HEK293 (cell line): ENCODE data around the gene CBFA2T2.

Experiments used
- GLI2 ChIP-seq: fragments of 450-650 bp; formaldehyde crosslinking; IDR thresholded peaks from 2 replicates; pipeline ENCODE4; 2017; ENCODE audit warnings: missing biosample characterization, missing genetic modification characterization, low read depth, borderline replicate concordance
- KLF7 ChIP-seq: fragments of 450-650 bp; formaldehyde crosslinking; IDR thresholded peaks from 2 replicates; pipeline ENCODE4 v1.5.1; 2016; ENCODE audit warnings: missing biosample characterization, missing genetic modification characterization, borderline replicate concordance
- ZBTB7A ChIP-seq: fragments of 450-650 bp; formaldehyde crosslinking; IDR thresholded peaks from 2 replicates; pipeline ENCODE4 v1.5.1; 2016; ENCODE audit warnings: low read depth, missing biosample characterization, missing genetic modification characterization
- ZBTB8A ChIP-seq: fragments of 450-650 bp; formaldehyde crosslinking; IDR thresholded peaks from 2 replicates; pipeline ENCODE4 v1.5.1; 2016; ENCODE audit warnings: missing biosample characterization, missing genetic modification characterization
- ZEB2 ChIP-seq: fragments of 450-650 bp; formaldehyde crosslinking; IDR thresholded peaks from 2 replicates; pipeline ENCODE4 v1.5.1; 2016; ENCODE audit warnings: missing biosample characterization, missing genetic modification characterization
- ZNF10 ChIP-seq: fragments of 450-650 bp; formaldehyde crosslinking; IDR thresholded peaks from 2 replicates; pipeline ENCODE4 v1.5.1; 2017; ENCODE audit warnings: missing biosample characterization, missing genetic modification characterization
- ZNF138 ChIP-seq: fragments of 450-650 bp; formaldehyde crosslinking; IDR thresholded peaks from 2 replicates; pipeline ENCODE4 v1.5.1; 2016; ENCODE audit warnings: missing biosample characterization, missing genetic modification characterization, borderline replicate concordance
- ZNF140 ChIP-seq: fragments of 450-650 bp; formaldehyde crosslinking; IDR thresholded peaks from 2 replicates; pipeline ENCODE4 v1.5.1; 2016; ENCODE audit warnings: missing biosample characterization, missing genetic modification characterization
- ZNF169 ChIP-seq: fragments of 450-650 bp; formaldehyde crosslinking; IDR thresholded peaks from 2 replicates; pipeline ENCODE4 v1.5.1; 2016; ENCODE audit warnings: missing biosample characterization, missing genetic modification characterization
- ZNF184 ChIP-seq: fragments of 450-650 bp; IDR thresholded peaks from 2 replicates; pipeline ENCODE4 v1.5.1; 2018; ENCODE audit warnings: missing biosample characterization, mild to moderate bottlenecking, missing genetic modification characterization
- ZNF341 ChIP-seq: fragments of 450-650 bp; formaldehyde crosslinking; IDR thresholded peaks from 2 replicates; pipeline ENCODE4; 2016; ENCODE audit warnings: low read depth, missing biosample characterization, missing genetic modification characterization
- ZNF354C ChIP-seq: fragments of 450-650 bp; formaldehyde crosslinking; IDR thresholded peaks from 2 replicates; pipeline ENCODE4 v1.5.1; 2016; ENCODE audit warnings: missing biosample characterization, missing genetic modification characterization, low read depth, borderline replicate concordance
- ZNF529 ChIP-seq: fragments of 450-650 bp; formaldehyde crosslinking; IDR thresholded peaks from 2 replicates; pipeline ENCODE4 v1.5.1; 2017; ENCODE audit warnings: missing genetic modification characterization, missing biosample characterization; ENCODE audit not compliant: insufficient replicate concordance
- ZNF558 ChIP-seq: fragments of 450-650 bp; formaldehyde crosslinking; IDR thresholded peaks from 2 replicates; pipeline ENCODE4 v1.5.1; 2016; ENCODE audit warnings: missing biosample characterization, missing genetic modification characterization
- ZNF596 ChIP-seq: fragments of 450-650 bp; IDR thresholded peaks from 2 replicates; pipeline ENCODE4 v1.5.0; 2018; ENCODE audit warnings: missing biosample characterization, mild to moderate bottlenecking, missing genetic modification characterization, moderate library complexity
- ZNF610 ChIP-seq: fragments of 450-650 bp; formaldehyde crosslinking; IDR thresholded peaks from 2 replicates; pipeline ENCODE4 v1.5.1; 2016; ENCODE audit warnings: missing biosample characterization, missing genetic modification characterization, borderline replicate concordance
- ZNF626 ChIP-seq: fragments of 450-650 bp; sonication (Bioruptor Pico); formaldehyde crosslinking; IDR thresholded peaks from 2 replicates; pipeline ENCODE4 v1.5.1; 2018; ENCODE audit warnings: missing biosample characterization, missing genetic modification characterization, inconsistent platforms
- ZNF660 ChIP-seq: fragments of 450-650 bp; IDR thresholded peaks from 2 replicates; pipeline ENCODE4 v1.5.1; 2018; ENCODE audit warnings: missing biosample characterization, mild to moderate bottlenecking, missing genetic modification characterization
- ZNF670 ChIP-seq: fragments of 450-650 bp; formaldehyde crosslinking; IDR thresholded peaks from 2 replicates; pipeline ENCODE4 v1.5.1; 2016; ENCODE audit warnings: missing biosample characterization, missing genetic modification characterization, low read depth
- ZNF747 ChIP-seq: fragments of 450-650 bp; formaldehyde crosslinking; IDR thresholded peaks from 2 replicates; pipeline ENCODE4 v1.5.1; 2016; ENCODE audit warnings: missing biosample characterization, missing genetic modification characterization
- ZNF768 ChIP-seq: fragments of 450-650 bp; formaldehyde crosslinking; IDR thresholded peaks from 2 replicates; pipeline ENCODE4 v1.5.1; 2018; ENCODE audit warnings: missing biosample characterization, mild to moderate bottlenecking, missing genetic modification characterization
- ZNF830 ChIP-seq: fragments of 450-650 bp; IDR thresholded peaks from 2 replicates; pipeline ENCODE4 v1.5.0; 2018; ENCODE audit warnings: missing biosample characterization, missing genetic modification characterization, low read depth, mild to moderate bottlenecking, moderate library complexity
- ZXDB ChIP-seq: fragments of 450-650 bp; formaldehyde crosslinking; IDR thresholded peaks from 2 replicates; pipeline ENCODE4 v1.5.1; 2016; ENCODE audit warnings: missing biosample characterization, missing genetic modification characterization
- TF ChIP-seq, protein P1 (sequence below): fragments of 450-650 bp; formaldehyde crosslinking; optimal IDR thresholded peaks from 2 replicates; pipeline ENCODE3; 2016; ENCODE audit warnings: missing biosample characterization, mild to moderate bottlenecking, missing genetic modification characterization
- TF ChIP-seq, protein P2 (sequence below): fragments of 450-650 bp; formaldehyde crosslinking; IDR thresholded peaks from 2 replicates; pipeline ENCODE4 v1.5.1; 2017; ENCODE audit warnings: missing biosample characterization, mild to moderate bottlenecking, missing genetic modification characterization, moderate library complexity
- TF ChIP-seq, protein P3 (sequence below): fragments of 450-650 bp; formaldehyde crosslinking; IDR thresholded peaks from 2 replicates; pipeline ENCODE4 v1.5.1; 2016; ENCODE audit warnings: missing biosample characterization, missing genetic modification characterization
- TF ChIP-seq, protein P4 (sequence below): fragments of 450-650 bp; formaldehyde crosslinking; IDR thresholded peaks from 2 replicates; pipeline ENCODE4 v1.5.1; 2016; ENCODE audit warnings: missing biosample characterization, missing genetic modification characterization
- TF ChIP-seq, protein P5 (sequence below): fragments of 450-650 bp; formaldehyde crosslinking; IDR thresholded peaks from 2 replicates; pipeline ENCODE4 v1.5.1; 2016; ENCODE audit warnings: missing biosample characterization, missing genetic modification characterization
- TF ChIP-seq, protein P6 (sequence below): fragments of 450-650 bp; formaldehyde crosslinking; IDR thresholded peaks from 2 replicates; pipeline ENCODE4 v1.5.1; 2016; ENCODE audit warnings: missing biosample characterization, missing genetic modification characterization

Gene CBFA2T2

DNA sequence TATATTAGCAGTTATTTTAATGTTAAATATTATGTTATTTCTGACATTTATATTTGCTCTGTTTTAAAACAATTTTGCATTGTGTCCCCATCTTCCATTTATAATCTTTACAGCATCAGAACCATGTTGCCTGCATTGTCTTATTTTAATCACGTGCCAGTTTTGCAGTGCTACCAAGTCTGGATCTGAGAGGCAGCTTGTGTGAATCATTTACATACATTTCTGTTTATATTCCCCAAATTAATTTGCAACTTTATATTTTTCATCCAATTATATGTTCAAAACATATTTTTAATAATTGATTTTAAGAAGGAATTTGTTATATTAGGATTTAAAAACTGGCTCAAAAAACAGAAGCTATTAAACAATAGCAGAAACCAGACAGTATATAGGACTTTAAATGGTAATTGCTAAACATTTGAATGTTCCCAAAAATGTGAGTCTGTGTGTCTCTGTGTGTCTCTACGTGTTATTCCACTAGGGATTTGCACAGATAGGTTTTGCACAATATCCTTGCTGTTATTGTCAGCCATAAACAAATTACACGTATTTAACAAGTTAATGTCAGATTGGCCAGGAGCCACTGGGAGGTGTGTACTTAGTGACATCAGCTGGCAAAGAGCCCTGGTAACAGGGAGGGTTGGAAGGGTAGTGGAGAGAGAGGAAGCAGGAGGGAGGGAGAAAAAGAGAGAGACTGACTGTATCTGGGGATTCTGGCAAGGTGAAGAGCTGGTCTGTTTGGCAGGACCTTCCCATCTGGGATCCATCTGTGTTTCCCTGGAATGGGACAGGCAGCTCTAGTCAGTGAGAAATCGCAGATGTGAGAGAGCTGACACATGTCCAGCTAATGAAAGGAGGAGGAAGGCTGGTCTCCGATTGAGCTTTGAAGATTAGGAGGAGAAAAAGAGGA, 72.1 kb downstream of the CBFA2T2 start (continued):
- TF ChIP-seq, protein P1, sequence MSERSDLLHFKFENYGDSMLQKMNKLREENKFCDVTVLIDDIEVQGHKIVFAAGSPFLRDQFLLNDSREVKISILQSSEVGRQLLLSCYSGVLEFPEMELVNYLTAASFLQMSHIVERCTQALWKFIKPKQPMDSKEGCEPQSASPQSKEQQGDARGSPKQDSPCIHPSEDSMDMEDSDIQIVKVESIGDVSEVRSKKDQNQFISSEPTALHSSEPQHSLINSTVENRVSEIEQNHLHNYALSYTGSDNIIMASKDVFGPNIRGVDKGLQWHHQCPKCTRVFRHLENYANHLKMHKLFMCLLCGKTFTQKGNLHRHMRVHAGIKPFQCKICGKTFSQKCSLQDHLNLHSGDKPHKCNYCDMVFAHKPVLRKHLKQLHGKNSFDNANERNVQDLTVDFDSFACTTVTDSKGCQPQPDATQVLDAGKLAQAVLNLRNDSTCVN: no peak
- TF ChIP-seq ZNF596 (tag by site-specific recombination) (peak; percentile 95), ZNF140 (tag by site-specific recombination) (no peak), ZBTB8A (tag by site-specific recombination) (no peak), ZNF354C (tag by site-specific recombination) (no peak), ZXDB (tag by site-specific recombination) (peak; percentile 74), ZNF660 (tag by site-specific recombination) (no peak), ZNF830 (no peak), ZNF670 (tag by site-specific recombination) (no peak), ZNF138 (tag by site-specific recombination) (no peak), GLI2 (tag by site-specific recombination) (no peak), ZNF768 (tag by site-specific recombination) (no peak), KLF7 (tag by site-specific recombination) (no peak), ZNF10 (tag by site-specific recombination) (no peak), ZNF558 (tag by site-specific recombination) (peak; percentile 60), ZNF529 (tag by site-specific recombination) (no peak), ZNF341 (tag by site-specific recombination) (peak; percentile 84), ZNF184 (peak; percentile 12; the same call in 1 of the 2 replicates), ZNF747 (tag by site-specific recombination) (no peak), ZNF626 (no peak), ZNF610 (no peak), ZEB2 (tag by site-specific recombination) (peak; percentile 85), ZNF169 (tag by site-specific recombination) (no peak), ZBTB7A (tag by site-specific recombination) (no peak)
- TF ChIP-seq, protein P2, sequence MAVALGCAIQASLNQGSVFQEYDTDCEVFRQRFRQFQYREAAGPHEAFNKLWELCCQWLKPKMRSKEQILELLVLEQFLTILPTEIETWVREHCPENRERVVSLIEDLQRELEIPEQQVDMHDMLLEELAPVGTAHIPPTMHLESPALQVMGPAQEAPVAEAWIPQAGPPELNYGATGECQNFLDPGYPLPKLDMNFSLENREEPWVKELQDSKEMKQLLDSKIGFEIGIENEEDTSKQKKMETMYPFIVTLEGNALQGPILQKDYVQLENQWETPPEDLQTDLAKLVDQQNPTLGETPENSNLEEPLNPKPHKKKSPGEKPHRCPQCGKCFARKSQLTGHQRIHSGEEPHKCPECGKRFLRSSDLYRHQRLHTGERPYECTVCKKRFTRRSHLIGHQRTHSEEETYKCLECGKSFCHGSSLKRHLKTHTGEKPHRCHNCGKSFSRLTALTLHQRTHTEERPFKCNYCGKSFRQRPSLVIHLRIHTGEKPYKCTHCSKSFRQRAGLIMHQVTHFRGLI (tag by site-specific recombination): peak; percentile 23; the same call in 1 of the 2 replicates
- TF ChIP-seq, protein P3, sequence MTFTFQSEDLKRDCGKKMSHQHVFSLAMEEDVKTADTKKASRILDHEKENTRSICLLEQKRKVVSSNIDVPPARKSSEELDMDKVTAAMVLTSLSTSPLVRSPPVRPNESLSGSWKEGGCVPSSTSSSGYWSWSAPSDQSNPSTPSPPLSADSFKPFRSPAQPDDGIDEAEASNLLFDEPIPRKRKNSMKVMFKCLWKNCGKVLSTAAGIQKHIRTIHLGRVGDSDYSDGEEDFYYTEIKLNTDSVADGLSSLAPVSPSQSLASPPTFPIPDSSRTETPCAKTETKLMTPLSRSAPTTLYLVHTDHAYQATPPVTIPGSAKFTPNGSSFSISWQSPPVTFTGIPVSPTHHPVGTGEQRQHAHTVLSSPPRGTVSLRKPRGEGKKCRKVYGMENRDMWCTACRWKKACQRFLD (tag by site-specific recombination): no peak
- TF ChIP-seq, protein P4, sequence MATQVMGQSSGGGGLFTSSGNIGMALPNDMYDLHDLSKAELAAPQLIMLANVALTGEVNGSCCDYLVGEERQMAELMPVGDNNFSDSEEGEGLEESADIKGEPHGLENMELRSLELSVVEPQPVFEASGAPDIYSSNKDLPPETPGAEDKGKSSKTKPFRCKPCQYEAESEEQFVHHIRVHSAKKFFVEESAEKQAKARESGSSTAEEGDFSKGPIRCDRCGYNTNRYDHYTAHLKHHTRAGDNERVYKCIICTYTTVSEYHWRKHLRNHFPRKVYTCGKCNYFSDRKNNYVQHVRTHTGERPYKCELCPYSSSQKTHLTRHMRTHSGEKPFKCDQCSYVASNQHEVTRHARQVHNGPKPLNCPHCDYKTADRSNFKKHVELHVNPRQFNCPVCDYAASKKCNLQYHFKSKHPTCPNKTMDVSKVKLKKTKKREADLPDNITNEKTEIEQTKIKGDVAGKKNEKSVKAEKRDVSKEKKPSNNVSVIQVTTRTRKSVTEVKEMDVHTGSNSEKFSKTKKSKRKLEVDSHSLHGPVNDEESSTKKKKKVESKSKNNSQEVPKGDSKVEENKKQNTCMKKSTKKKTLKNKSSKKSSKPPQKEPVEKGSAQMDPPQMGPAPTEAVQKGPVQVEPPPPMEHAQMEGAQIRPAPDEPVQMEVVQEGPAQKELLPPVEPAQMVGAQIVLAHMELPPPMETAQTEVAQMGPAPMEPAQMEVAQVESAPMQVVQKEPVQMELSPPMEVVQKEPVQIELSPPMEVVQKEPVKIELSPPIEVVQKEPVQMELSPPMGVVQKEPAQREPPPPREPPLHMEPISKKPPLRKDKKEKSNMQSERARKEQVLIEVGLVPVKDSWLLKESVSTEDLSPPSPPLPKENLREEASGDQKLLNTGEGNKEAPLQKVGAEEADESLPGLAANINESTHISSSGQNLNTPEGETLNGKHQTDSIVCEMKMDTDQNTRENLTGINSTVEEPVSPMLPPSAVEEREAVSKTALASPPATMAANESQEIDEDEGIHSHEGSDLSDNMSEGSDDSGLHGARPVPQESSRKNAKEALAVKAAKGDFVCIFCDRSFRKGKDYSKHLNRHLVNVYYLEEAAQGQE: no peak
- TF ChIP-seq, protein P5, sequence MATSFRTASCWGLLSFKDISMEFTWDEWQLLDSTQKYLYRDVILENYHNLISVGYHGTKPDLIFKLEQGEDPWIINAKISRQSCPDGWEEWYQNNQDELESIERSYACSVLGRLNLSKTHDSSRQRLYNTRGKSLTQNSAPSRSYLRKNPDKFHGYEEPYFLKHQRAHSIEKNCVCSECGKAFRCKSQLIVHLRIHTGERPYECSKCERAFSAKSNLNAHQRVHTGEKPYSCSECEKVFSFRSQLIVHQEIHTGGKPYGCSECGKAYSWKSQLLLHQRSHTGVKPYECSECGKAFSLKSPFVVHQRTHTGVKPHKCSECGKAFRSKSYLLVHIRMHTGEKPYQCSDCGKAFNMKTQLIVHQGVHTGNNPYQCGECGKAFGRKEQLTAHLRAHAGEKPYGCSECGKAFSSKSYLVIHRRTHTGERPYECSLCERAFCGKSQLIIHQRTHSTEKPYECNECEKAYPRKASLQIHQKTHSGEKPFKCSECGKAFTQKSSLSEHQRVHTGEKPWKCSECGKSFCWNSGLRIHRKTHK (tag by site-specific recombination): no peak
- TF ChIP-seq, protein P6, sequence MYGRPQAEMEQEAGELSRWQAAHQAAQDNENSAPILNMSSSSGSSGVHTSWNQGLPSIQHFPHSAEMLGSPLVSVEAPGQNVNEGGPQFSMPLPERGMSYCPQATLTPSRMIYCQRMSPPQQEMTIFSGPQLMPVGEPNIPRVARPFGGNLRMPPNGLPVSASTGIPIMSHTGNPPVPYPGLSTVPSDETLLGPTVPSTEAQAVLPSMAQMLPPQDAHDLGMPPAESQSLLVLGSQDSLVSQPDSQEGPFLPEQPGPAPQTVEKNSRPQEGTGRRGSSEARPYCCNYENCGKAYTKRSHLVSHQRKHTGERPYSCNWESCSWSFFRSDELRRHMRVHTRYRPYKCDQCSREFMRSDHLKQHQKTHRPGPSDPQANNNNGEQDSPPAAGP (tag by site-specific recombination): peak; percentile 88
